GM23338 (cell line): ENCODE measurements around the gene CFAP74.

ENCODE experiments used
- CREB1 ChIP-seq: fragments of 250-450 bp; sonication (Bioruptor Pico); IDR thresholded peaks from 2 replicates; pipeline ENCODE4 v1.5.0; 2020; ENCODE audit warnings: low read depth, mild to moderate bottlenecking, moderate library complexity
- EZH2 ChIP-seq: fragments of 200-600 bp; sonication (generic); IDR thresholded peaks from one replicate; pipeline ENCODE4 v1.8.0; 2017; ENCODE audit warnings: antibody characterized with exemption, mild to moderate bottlenecking, low read depth; ENCODE audit not compliant: unreplicated experiment
- EZH2phosphoT487 ChIP-seq: fragments of 200-600 bp; sonication (generic); IDR thresholded peaks from one replicate; pipeline ENCODE4 v1.8.1; 2018; ENCODE audit warnings: antibody characterized with exemption; ENCODE audit not compliant: unreplicated experiment
- JUNB ChIP-seq: IDR thresholded peaks from one replicate; pipeline ENCODE4 v1.6.1; 2016; ENCODE audit warnings: antibody characterized with exemption; ENCODE audit not compliant: unreplicated experiment
- NANOG ChIP-seq: IDR thresholded peaks from 2 replicates; pipeline ENCODE4 v1.6.1; 2016; ENCODE audit warnings: antibody characterized with exemption, borderline replicate concordance
- POLR2AphosphoS5 ChIP-seq: IDR thresholded peaks from 2 replicates; pipeline ENCODE4 v1.6.1; 2016; ENCODE audit warnings: antibody characterized with exemption, low read depth
- TF ChIP-seq, protein P1 (sequence below), 2 experiments: fragments of 200-600 bp in 1 of 2; sonication (generic) in 1 of 2; conservative IDR thresholded peaks; 2 replicates each; pipeline versions ENCODE4 v1.5.1 to v1.6.1; 2016 to 2017; ENCODE audit warnings: antibody characterized with exemption in 2 of 2, low read depth in 2 of 2, mild to moderate bottlenecking in 2 of 2, moderate library complexity in 1 of 2
- TF ChIP-seq, protein P2 (sequence below): IDR thresholded peaks from one replicate; pipeline ENCODE4 v1.6.1; 2018; ENCODE audit warnings: antibody characterized with exemption; ENCODE audit not compliant: unreplicated experiment

DNA sequence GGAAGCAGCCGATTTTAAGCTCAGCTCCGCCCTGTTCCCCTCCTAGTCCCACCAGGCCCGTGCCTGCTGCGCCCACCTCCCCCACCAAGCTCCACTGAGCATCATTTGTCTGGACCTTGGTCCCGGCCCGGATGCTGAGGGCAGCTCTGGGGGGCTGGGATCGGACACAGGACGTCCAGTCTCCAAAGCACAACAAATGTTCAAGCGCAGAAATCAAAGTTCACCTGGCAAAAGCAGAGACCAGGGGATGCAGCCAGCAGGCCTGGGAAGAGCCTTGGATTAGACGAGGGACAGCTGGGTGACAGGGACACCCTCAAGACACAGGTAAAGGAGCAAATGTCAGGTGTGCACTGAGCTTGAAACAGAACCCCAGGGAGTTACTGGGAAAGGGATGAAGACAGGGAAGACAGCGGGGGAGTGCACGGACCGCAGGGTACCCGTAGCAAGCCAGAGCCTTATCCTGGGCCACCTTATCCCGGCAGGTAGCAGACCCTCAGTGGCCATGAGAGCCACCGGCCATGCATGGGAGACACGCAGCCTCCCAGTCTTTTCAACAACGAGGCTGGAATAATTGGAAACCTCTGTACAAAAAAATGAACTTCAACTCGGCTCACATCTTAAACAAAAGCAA, 62.3 kb downstream of the CFAP74 start:
- TF ChIP-seq NANOG (no peak), EZH2 (no peak), POLR2AphosphoS5 (no peak), EZH2phosphoT487 (no peak), JUNB (no peak), CREB1 (CRISPR knock-in tag) (no peak)
- TF ChIP-seq, protein P1, sequence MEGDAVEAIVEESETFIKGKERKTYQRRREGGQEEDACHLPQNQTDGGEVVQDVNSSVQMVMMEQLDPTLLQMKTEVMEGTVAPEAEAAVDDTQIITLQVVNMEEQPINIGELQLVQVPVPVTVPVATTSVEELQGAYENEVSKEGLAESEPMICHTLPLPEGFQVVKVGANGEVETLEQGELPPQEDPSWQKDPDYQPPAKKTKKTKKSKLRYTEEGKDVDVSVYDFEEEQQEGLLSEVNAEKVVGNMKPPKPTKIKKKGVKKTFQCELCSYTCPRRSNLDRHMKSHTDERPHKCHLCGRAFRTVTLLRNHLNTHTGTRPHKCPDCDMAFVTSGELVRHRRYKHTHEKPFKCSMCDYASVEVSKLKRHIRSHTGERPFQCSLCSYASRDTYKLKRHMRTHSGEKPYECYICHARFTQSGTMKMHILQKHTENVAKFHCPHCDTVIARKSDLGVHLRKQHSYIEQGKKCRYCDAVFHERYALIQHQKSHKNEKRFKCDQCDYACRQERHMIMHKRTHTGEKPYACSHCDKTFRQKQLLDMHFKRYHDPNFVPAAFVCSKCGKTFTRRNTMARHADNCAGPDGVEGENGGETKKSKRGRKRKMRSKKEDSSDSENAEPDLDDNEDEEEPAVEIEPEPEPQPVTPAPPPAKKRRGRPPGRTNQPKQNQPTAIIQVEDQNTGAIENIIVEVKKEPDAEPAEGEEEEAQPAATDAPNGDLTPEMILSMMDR (conservative IDR thresholded peaks at IDR 0.05; ENCODE audit: low read depth in 2 of 2): no peak
- TF ChIP-seq, protein P2, sequence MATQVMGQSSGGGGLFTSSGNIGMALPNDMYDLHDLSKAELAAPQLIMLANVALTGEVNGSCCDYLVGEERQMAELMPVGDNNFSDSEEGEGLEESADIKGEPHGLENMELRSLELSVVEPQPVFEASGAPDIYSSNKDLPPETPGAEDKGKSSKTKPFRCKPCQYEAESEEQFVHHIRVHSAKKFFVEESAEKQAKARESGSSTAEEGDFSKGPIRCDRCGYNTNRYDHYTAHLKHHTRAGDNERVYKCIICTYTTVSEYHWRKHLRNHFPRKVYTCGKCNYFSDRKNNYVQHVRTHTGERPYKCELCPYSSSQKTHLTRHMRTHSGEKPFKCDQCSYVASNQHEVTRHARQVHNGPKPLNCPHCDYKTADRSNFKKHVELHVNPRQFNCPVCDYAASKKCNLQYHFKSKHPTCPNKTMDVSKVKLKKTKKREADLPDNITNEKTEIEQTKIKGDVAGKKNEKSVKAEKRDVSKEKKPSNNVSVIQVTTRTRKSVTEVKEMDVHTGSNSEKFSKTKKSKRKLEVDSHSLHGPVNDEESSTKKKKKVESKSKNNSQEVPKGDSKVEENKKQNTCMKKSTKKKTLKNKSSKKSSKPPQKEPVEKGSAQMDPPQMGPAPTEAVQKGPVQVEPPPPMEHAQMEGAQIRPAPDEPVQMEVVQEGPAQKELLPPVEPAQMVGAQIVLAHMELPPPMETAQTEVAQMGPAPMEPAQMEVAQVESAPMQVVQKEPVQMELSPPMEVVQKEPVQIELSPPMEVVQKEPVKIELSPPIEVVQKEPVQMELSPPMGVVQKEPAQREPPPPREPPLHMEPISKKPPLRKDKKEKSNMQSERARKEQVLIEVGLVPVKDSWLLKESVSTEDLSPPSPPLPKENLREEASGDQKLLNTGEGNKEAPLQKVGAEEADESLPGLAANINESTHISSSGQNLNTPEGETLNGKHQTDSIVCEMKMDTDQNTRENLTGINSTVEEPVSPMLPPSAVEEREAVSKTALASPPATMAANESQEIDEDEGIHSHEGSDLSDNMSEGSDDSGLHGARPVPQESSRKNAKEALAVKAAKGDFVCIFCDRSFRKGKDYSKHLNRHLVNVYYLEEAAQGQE: no peak
